NCI-H146 (cell line): ENCODE results near the gene CAMKMT.

ENCODE experiments used
- DNase-seq: peaks from one replicate; lab custom pipeline; 2025; lab: John Stamatoyannopoulos, UW

CAMKMT gene

GRCh38 chr2:44688456-44689124 lies 326.8 kb downstream of the CAMKMT start:
- DNase-seq, result no peak

DNA sequence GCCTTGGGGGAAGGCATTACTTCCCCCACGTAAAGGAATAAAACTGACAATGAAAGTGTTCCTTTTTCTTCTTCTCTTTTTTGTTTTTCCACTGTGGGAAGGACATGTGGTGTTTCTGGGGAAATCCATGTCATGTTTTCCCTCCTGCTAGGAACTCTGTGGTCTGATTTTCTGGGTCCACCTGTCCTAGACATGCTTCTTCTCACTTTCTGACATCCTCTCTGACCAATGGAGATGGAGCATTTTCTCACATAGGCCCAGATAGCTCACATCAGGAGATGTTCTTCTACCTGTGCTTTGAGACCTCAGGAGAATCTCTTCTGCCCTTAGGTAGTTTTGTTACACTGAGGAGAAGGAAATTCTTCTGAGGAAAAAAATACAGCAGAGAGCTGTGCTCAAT lies 327.8 kb downstream of the CAMKMT start:
- no peak for DNase-seq

GRCh38 chr2:44691174-44691785 lies 329.5 kb downstream of the CAMKMT start:
- DNase-seq, result no peak

DNA sequence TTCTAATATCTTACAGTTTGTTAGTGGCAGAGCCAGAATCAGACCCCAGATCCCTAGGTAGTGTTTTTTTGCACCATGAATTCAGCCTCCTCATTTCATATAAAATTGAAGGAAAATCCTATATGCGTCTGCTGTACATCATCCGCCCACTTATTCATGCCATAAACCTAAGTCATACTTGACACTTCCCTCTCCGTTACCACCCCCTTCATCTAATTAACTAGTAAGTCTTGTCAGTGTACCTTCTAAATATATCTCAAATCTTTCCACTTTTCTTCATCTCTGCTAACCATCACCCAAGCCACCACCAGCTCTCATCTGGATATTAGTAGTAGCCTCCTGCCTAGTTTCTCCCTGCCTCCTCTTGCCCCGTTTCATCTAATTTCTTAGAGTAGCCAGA lies 331.1 kb downstream of the CAMKMT start:
- no peak for DNase-seq

DNA sequence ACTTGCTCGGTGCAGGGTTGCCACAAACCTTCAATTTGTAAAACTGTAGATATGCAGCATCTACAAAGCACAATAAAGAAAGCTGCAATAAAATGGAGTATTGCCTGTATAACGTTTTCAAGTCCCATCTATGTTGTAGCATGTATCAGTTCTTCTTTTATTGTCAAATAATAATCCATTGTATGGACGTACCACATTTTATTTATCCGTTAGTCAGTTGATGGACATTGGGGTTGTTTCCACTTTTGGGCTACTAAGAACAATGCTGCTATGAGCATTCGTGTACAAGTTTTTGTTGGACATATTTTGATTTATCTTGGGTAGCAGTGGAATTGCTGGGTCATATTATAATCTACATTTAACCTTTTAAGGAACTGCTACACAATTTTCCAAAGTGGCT lies 339.1 kb downstream of the CAMKMT start:
- DNase-seq, result no peak

DNA sequence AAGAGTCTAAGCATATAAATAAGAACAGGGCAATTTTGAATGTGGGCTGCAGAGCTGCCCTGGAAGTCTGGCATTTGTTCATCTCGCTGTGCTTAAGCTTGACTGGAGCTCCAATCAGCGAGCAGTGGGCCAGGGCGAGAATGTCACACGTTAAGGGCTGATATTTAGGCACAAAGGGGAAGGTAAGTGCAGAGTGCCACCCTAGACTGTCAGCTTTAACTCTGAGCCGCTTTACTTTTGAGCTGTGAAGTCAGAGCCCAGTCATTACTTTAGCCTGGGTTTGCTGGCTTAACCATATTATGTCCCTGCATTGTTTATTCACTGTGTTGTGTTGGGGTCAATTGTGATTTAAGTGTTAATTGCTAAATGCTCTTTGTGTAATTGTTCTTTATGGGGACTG lies 343.6 kb downstream of the CAMKMT start:
- DNase-seq, result peak; percentile 64

DNA sequence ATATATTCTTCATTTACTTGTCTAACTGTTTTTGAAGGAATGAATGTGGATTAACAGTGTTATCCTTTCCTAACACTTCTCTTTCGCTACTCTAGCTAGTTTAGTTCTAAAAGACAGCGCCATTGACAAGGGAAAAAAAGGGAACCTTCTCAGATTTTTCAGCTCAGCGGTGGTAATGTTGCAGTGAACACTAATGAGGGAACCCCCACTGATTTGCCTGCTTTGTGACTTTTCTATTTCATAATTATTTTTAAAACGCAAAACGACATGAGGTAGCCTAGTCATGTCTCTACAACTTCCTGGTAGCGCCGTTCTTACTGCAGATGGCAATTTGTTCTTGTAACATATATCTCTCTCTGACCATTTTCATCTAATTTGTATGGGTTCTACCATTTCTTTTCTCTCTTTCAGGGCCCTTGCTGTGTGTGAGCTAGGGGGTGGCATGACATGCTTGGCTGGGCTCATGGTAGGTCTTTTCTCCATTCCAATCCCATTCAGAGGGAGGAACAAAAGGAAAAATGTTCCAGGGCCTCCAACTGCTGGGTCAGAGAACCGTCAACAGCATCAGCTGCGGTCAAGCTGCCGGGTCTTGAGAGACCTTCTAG lies 344.2 kb downstream of the CAMKMT start:
- DNase-seq, result peak; percentile 92

- DNase-seq, result peak; percentile 78
These were observed 345.2 kb downstream of the CAMKMT start for GRCh38 chr2:44706681-44707553.

GRCh38 chr2:44707945-44708660 lies 346.4 kb downstream of the CAMKMT start:
- DNase-seq, result peak; percentile 92

DNA sequence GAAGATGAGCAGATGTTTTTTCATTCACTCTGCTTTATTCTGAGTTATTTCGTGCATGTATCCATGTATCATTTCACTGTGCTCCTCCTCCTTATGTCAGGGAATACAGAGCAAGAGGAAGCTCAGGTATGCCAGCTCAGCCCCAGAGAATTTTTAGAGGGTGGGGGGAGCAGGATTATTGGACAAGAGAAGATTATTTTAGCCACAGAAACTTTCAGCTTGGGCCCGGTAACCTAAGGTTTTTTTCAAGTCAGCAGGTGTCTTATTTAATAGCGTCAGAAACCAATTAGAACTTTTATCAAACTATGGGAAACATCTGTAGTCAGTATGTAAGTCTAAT lies 346.9 kb downstream of the CAMKMT start:
- peak; percentile 66 for DNase-seq

- peak; percentile 34 for DNase-seq
These were observed 351.4 kb downstream of the CAMKMT start for GRCh38 chr2:44713170-44713569.

DNA sequence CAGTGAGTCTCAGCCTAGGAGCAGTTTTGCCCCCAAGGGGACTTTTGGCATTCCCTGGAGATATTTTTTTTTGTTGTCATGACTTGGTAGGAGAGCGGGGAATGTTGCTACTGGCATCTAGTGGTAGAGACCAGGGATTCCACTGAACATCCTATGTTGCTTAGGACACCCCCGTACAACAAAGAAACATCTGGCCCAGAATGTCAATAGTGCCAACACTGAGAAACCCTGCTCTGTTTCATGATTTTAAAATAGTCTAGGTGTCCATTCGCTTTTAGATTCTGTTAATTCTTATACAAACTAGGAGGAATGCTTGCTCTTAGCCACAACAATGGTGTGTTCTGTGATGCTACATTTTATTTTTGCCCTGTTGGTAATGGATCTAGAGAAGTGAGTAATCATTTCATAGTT lies 353.9 kb downstream of the CAMKMT start:
- peak; percentile 69 for DNase-seq

DNA sequence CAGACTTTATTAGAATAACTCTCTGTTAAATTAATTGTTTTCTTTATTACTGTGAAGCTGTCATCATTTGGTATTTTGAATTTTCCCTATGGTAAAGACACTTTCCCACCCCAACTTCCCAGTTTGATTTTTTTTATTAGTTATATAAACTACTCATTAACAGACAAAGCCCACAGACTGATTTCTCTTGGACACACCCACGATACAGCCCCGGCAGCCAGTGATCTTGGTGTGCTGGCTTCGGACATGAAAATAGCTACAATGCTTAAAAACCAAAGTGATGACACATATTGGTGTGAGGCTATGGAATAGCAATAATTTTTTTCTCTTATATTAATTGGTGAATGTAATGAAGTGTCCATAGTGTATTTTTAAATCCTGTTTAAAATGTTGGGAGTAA lies 354.4 kb downstream of the CAMKMT start:
- no peak for DNase-seq

DNA sequence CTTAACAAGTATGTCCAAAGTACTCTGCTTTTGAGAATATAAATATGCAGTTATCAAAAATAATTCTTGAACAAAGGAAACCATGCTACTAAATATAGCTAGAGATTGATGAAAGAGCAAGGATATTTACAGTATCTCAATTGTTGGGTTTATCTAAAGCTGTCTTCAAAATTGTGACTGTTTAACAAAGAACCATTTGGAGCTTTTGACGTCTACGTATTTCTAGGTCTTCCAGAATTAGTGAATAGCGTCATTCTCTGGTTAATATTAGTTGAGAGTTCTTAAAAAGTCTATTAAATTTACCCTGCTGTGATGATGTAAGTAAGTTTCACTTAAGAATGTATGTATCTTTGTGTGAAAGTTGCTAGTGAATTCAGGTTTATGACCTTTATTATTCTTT lies 356.7 kb downstream of the CAMKMT start:
- DNase-seq, result no peak

DNA sequence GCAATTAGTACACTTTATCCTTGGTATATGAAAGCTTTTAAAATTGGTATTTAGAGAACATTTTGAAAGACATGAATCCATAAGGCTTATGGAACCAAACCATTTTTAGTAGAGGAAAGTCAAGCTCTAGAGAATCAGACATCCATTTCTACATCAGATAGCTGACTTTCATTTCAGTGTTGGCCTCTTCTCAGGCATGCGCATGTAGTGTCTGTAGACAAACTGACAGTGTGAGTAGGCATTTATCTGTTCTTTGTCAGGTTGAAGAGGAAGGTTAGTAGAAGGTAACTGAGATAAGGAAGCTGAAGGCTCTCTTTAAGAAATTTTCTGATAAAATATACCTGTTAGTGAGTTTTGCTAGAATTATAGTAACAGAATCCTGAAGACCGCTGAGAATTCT lies 357.8 kb downstream of the CAMKMT start:
- no peak for DNase-seq

DNA sequence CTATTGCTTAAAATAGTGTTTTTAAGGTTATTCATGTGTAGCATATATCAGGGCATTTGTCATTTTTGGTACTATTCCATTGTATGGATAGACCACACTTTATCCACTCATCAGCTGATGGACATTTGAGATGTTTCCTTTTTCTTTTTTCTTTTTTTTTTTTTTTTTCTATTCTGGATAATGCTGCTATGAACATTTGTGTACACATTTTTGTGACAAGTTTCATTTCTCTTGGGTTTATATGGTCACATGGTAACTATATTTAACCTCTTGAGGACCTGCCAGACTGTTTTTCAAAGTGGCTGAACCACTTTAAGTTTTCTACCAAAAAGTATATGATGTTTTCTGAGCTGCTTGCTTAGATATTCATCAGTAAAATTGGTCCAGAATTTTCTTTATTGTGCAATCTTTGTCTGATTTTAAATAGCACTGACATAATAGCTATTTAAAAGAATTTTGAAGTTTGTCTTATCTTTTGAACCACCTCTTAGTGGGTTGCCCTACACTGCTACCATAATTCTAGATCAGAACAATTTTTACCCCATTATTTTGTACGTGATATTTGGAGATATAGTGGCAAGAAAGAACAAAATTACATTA lies 360.4 kb downstream of the CAMKMT start:
- no peak for DNase-seq

GRCh38 chr2:44723921-44724320 lies 362.2 kb downstream of the CAMKMT start:
- no peak for DNase-seq

DNA sequence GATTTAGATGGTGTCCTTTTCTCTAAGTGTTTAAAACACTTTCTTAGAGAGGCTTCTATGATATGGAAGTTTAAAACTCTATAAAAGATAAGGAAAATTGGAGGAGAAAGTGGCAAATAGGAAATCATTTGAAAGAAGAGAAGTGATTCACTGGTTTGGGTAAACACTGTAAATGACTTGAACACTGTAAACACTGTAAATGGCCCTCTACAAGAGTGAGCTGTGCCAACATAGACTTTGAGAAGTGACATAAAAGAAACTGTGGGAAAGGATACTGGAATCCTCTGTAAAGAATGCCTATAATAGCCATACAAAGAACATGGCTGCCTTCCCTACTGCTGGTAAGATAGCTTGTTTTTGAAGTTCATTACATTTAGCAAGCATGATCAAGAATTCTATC lies 368.8 kb downstream of the CAMKMT start:
- DNase-seq, result no peak

DNA sequence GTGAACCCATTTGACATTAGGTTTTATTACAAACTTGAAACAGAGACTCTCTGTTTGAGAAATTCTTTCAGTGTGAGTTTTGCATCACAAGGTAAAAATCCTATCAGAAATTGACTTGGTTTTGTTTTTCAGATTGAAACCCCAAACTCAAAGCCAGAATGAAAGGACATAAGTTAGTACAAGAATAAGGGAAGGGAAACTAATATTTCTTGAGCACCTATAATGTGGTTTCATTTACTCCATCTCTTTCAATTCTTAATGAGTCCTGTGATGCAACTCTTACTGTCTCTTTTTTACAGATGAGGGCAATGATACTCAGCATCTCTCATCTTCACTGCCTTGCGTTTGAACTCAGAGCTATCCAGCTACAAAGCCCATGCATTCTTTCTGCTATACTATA lies 369.8 kb downstream of the CAMKMT start:
- DNase-seq, result no peak

- no peak for DNase-seq
These were observed 374.7 kb downstream of the CAMKMT start for GRCh38 chr2:44736270-44736942.

DNA sequence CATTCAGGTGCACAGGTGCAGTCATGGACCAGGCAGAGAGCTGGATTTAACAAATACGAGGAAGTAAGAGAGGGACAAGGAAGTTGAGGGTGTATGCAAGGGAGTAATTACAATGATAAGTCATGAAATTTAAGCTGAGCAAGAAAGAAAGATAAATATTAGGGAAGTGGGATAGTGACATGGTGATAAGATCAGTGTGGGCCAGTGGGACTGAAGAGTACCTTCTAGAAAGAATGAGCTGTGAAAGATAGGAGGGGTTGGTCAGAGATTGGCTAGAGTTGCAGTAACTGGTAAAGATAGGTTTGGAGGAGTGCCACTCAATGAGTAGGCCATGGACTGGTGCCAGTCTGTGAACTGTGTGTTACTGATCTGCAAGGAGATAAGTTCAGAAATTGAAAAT lies 378.9 kb downstream of the CAMKMT start:
- no peak for DNase-seq
